HepG2 (cell line): ENCODE results near the gene FBXO9. TPM values are rescaled to one million over a fixed set of nuclear protein-coding genes. Genes with fewer than 3 reads are reported as not detected.

ENCODE experiments used
- ARNT2 ChIP-seq: sonication (generic); formaldehyde crosslinking; IDR thresholded peaks from 2 replicates; pipeline ENCODE4 v1.8.0; 2022; ENCODE audit warnings: mild to moderate bottlenecking, low read depth, missing genetic modification reagents, moderate library complexity
- BCL3 ChIP-seq: sonication (generic); formaldehyde crosslinking; IDR thresholded peaks from 2 replicates; pipeline ENCODE4 v1.5.1; 2020; ENCODE audit warnings: mild to moderate bottlenecking, missing genetic modification reagents, moderate library complexity
- CAMTA2 ChIP-seq: sonication (generic); formaldehyde crosslinking; IDR thresholded peaks from 2 replicates; pipeline ENCODE4 v1.4.0; 2020; ENCODE audit warnings: mild to moderate bottlenecking, missing genetic modification reagents, borderline replicate concordance
- CC2D1A ChIP-seq: sonication (generic); formaldehyde crosslinking; IDR thresholded peaks from 2 replicates; pipeline ENCODE4 v1.8.1; 2023; ENCODE audit warnings: mild to moderate bottlenecking, missing genetic modification reagents
- CENPBD1 ChIP-seq: sonication (generic); formaldehyde crosslinking; IDR thresholded peaks from 2 replicates; pipeline ENCODE4 v1.8.0; 2022; ENCODE audit warnings: missing genetic modification reagents, low read depth, mild to moderate bottlenecking, borderline replicate concordance
- DRAP1 ChIP-seq: IDR thresholded peaks from 2 replicates; pipeline ENCODE4 v1.6.1; 2016; ENCODE audit warnings: missing genetic modification reagents, missing compliant biosample characterization
- HINFP ChIP-seq: sonication (generic); formaldehyde crosslinking; IDR thresholded peaks from 2 replicates; pipeline ENCODE4 v1.4.0; 2020; ENCODE audit warnings: low read depth, mild to moderate bottlenecking, missing genetic modification reagents
- ISL2 ChIP-seq: sonication (generic); formaldehyde crosslinking; IDR thresholded peaks from 2 replicates; pipeline ENCODE4 v1.5.0; 2020; ENCODE audit warnings: missing genetic modification reagents
- JUN ChIP-seq: sonication (generic); formaldehyde crosslinking; IDR thresholded peaks from 2 replicates; pipeline ENCODE4 v1.4.0; 2020; ENCODE audit warnings: mild to moderate bottlenecking, missing genetic modification reagents
- MATR3 ChIP-seq: sonication (generic); formaldehyde crosslinking; IDR thresholded peaks from 2 replicates; pipeline ENCODE4 v1.4.0; 2020; ENCODE audit warnings: missing genetic modification reagents
- NONO ChIP-seq, 2 experiments: fragments of 450-650 bp in 1 of 2; sonication (generic) in 1 of 2; formaldehyde crosslinking in 1 of 2; IDR thresholded peaks in 1 of 2; conservative IDR thresholded peaks in 1 of 2; 2 replicates each; pipeline versions ENCODE4 v1.6.1 to v1.8.0; 2017 to 2022; ENCODE audit warnings: mild to moderate bottlenecking in 1 of 2, missing genetic modification reagents in 1 of 2, moderate library complexity in 1 of 2
- PAF1 ChIP-seq: IDR thresholded peaks from 2 replicates; pipeline ENCODE4 v1.6.1; 2016; ENCODE audit warnings: missing genetic modification reagents, missing compliant biosample characterization
- USF2 ChIP-seq, 2 experiments: sonication (generic) in 1 of 2; formaldehyde crosslinking in 1 of 2; IDR thresholded peaks; 2 replicates each; pipeline versions ENCODE4 v1.5.1 to v1.6.1; 2011 to 2020; ENCODE audit warnings: borderline replicate concordance in 1 of 2, low read depth in 1 of 2, low read length in 1 of 2, mild to moderate bottlenecking in 1 of 2, missing genetic modification reagents in 1 of 2, moderate library complexity in 1 of 2
- ZBED4 ChIP-seq: sonication (generic); formaldehyde crosslinking; IDR thresholded peaks from 2 replicates; pipeline ENCODE4 v1.4.0; 2020; ENCODE audit warnings: missing genetic modification reagents, borderline replicate concordance
- ZBTB43 ChIP-seq: sonication (generic); formaldehyde crosslinking; conservative IDR thresholded peaks from 2 replicates; pipeline ENCODE4 v1.4.0; 2020; ENCODE audit warnings: missing genetic modification reagents
- ZFX ChIP-seq: sonication (generic); formaldehyde crosslinking; IDR thresholded peaks from 2 replicates; pipeline ENCODE4 v1.4.0; 2020; ENCODE audit warnings: mild to moderate bottlenecking, low read depth, missing genetic modification reagents, moderate library complexity
- ZNF552 ChIP-seq: sonication (generic); formaldehyde crosslinking; IDR thresholded peaks from 2 replicates; pipeline ENCODE4 v1.9.0; 2022; ENCODE audit warnings: missing genetic modification reagents, mild to moderate bottlenecking, borderline replicate concordance
- polyA plus RNA-seq, 8 experiments: library from polyadenylated mRNA; depleted of rRNA in 3 of 8; stranded (reverse) in 7 of 8; unstranded in 1 of 8; fragments of >200 nt; fragmentation: Illumina TruSeq in 4 of 8; extraction: Trizol in 4 of 8; gene quantifications; 2 replicates each; pipeline versions ENCODE4 v1.2.1 to v1.2.3, GENCODE V29; 2011 to 2016; ENCODE audit warnings: low read depth in 4 of 8, missing spikeins in 1 of 8, mixed read lengths in 1 of 8; ENCODE audit not compliant: insufficient read depth in 1 of 8
- total RNA-seq, 5 experiments: library from RNA; depleted of rRNA; stranded (reverse); fragments of >200 nt; fragmentation: Illumina TruSeq; extraction: Trizol; gene quantifications; 2 replicates each; pipeline ENCODE4 v1.2.3, GENCODE V29; 2016; ENCODE audit warnings: low read depth in 1 of 5

The FBXO9 gene
- total and polyA plus RNA-seq, 2 of the 13 experiments (the other 11 are each of a cell fraction or from before 2014, with no cell fraction given) = 64.3 to 98.4 TPM

- TF ChIP-seq USF2 (IDR thresholded peaks at IDR 0.05; ENCODE audit: low read depth, low read length) (no peak), USF2 (CRISPR knock-in tag; IDR thresholded peaks at IDR 0.05; ENCODE audit: borderline replicate concordance) (no peak), CENPBD1 (CRISPR knock-in tag) (no peak), CAMTA2 (CRISPR knock-in tag) (no peak), ZNF552 (CRISPR knock-in tag) (no peak), ZBED4 (CRISPR knock-in tag) (no peak), MATR3 (no peak), HINFP (no peak), ZBTB43 (CRISPR knock-in tag) (no peak), BCL3 (CRISPR knock-in tag) (no peak), CC2D1A (0 out of 2 replicates have a peak, but pooled peaks have one; percentile 13), ISL2 (CRISPR knock-in tag) (0 out of 2 replicates have a peak, but pooled peaks have one; percentile 33), JUN (CRISPR knock-in tag) (no peak), ARNT2 (CRISPR knock-in tag) (0 out of 2 replicates have a peak, but pooled peaks have one; percentile 31), ZFX (no peak), DRAP1 (CRISPR knock-in tag) (no peak), NONO (IDR thresholded peaks at IDR 0.05) (no peak), NONO (CRISPR knock-in tag; conservative IDR thresholded peaks at IDR 0.05) (no peak), PAF1 (CRISPR knock-in tag) (no peak)
Measured at GRCh38 chr6:53113742-53114141, 48.5 kb downstream of the FBXO9 start (continued).
